Effector memory CD4-positive, alpha-beta T cell (primary cell): ENCODE results near the gene TYR.
"Not testable (repeated sequence)": the region's sequence is repeated elsewhere in the genome, so short reads cannot be mapped to it uniquely, and the experiment has no call there.

ENCODE experiments used
- DNase-seq, 3 donors: peaks; one replicate each; pipeline ENCODE4 v3.0.0-alpha.2; 2020
- H3K27ac ChIP-seq: 2 replicates; pipeline ENCODE4 v1.7.0; 2013; ENCODE audit warnings: mild to moderate bottlenecking, low read length, moderate library complexity; ENCODE audit not compliant: insufficient read depth, poor library complexity, severe bottlenecking
- H3K27me3 ChIP-seq: replicated peaks from 2 replicates; pipeline ENCODE4 v1.7.0; 2013; ENCODE audit warnings: mild to moderate bottlenecking, low read length; ENCODE audit not compliant: insufficient read depth, control insufficient read depth, poor library complexity, severe bottlenecking
- H3K36me3 ChIP-seq: 2 replicates; pipeline ENCODE4 v1.7.0; 2013; ENCODE audit warnings: mild to moderate bottlenecking, low read length, moderate library complexity; ENCODE audit not compliant: control insufficient read depth, insufficient read depth
- H3K4me1 ChIP-seq: 2 replicates; pipeline ENCODE4 v1.7.0; 2013; ENCODE audit warnings: low read length, mild to moderate bottlenecking; ENCODE audit not compliant: control insufficient read depth, insufficient read depth, poor library complexity, severe bottlenecking
- H3K4me3 ChIP-seq: 2 replicates; pipeline ENCODE4 v1.7.0; 2013; ENCODE audit warnings: low read length, low read depth, mild to moderate bottlenecking; ENCODE audit not compliant: insufficient read depth, poor library complexity, severe bottlenecking
- H3K9me3 ChIP-seq: 2 replicates; pipeline ENCODE4 v1.7.0; 2013; ENCODE audit warnings: mild to moderate bottlenecking, low read length, moderate library complexity; ENCODE audit not compliant: control insufficient read depth

Gene TYR

DNA sequence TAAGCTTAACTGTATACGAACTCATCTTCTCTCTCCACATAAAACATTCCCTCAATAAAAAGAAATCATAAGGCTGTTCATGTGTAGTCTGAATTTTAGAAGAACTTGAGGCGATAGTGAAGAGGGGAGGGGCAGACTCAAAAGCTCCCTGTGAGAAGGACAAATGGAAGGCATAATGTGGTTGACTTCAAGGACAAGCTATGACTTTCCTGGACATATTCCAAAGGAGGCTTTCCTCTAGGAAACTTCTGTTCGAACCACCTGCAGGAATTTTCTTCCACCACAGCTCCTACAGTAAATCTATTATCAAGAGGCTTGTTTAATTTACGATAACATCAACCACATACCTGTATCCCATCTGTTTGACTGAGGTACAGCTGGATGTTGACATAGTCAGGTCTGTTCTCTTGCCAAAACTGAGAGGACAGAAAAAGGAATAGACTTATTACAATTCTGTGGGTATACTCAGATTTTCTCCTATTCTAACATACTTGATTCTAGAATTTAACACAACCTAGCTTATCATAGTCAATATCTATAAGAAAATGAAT is 159.5 kb downstream of the TYR start:
- H3K27me3 ChIP-seq, H3K4me3 ChIP-seq, DNase-seq, H3K4me1 ChIP-seq, H3K36me3 ChIP-seq, H3K9me3 ChIP-seq, H3K27ac ChIP-seq: not testable (repeated sequence)

DNA sequence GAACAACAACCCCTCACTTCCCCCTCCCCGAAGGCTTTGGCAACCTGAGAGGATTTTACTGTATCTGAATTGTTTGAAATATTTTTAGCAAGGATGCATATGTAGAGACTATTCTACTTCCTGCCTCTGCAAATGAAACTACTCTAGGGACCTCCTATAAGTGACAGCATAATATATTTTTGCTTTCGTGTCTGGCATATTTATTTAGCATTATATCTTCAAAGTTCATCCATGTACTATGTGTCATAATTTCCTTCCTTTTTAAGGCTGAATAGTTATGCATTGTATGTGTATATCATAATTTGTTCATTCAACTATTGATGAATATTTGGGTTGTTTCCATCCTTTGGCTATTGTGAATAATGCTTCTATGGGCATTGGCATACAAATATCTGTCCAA is 160.4 kb downstream of the TYR start:
- H3K36me3 ChIP-seq, H3K27me3 ChIP-seq, H3K4me3 ChIP-seq, DNase-seq, H3K9me3 ChIP-seq, H3K27ac ChIP-seq, H3K4me1 ChIP-seq: not testable (repeated sequence)

DNA sequence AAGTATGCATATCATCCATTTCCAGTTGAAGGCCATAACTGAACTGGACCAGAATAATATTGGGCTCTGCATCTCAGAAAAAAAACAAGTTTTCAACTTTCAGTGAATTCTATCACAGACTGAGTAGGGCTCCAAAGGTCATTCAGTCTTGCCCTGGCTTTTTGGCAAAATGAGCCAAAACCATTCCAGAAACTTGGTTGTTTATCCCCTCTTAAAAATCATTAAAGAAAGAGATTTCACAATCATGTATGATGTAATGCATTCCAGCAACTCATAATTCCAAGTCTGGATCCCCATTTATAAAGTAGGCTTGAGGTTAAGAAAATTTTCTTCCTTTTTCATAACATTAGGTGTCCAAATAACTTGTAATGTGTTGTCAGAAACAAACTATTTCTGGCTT is 162.8 kb downstream of the TYR start:
- H3K4me3 ChIP-seq, H3K4me1 ChIP-seq, H3K36me3 ChIP-seq, DNase-seq, H3K27me3 ChIP-seq, H3K27ac ChIP-seq, H3K9me3 ChIP-seq: not testable (repeated sequence)

DNA sequence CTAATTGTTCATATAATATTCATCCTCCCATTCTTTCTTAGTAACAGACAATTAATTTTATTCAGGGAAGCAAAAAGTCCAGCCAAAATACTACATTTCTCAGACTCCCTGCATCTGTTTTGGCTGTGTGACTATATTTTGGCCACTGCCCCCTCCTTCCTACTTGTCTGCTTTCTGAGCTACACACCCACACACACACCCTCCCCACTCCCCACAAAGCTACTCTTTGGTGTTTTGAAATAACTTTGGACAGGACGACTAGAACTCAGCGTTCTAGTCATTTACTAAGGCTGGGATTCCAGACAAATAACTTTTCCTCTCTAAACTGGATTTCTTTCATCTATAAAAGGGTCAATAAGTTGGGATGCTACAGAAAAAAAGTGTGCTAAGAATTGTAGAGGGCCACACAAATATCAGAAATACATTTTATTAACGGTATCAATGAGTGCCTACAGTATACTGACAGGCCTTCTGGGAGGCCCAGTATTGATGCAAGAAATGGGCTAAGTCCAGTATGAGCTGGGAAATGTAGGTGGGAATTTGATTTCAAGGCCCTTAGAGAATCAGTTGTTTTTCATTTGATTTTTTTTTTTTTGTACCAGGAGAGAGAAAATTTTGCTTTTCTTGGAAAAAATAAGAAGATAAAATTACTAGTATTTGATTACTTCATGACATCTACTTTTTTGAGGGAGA is 165.4 kb downstream of the TYR start:
- not testable (repeated sequence) for H3K9me3 ChIP-seq, DNase-seq, H3K27me3 ChIP-seq, H3K4me3 ChIP-seq, H3K4me1 ChIP-seq, H3K27ac ChIP-seq, H3K36me3 ChIP-seq
